Neural cell (in vitro differentiated cells): ENCODE results near the gene FOXN1. TPM values are rescaled to one million over a fixed set of nuclear protein-coding genes. Genes with fewer than 3 reads are reported as not detected.

Source experiments
- H2AFZ ChIP-seq: fragments of 200-600, 300-800 bp; sonication (generic), shearing (Covaris generic); 2 replicates; pipeline ENCODE4 v1.6.0; 2014; ENCODE audit warnings: low read depth, mild to moderate bottlenecking, antibody characterized with exemption, low read length, moderate library complexity
- H3F3A ChIP-seq: fragments of 200-600 bp; shearing (Covaris generic); 2 replicates; pipeline ENCODE4 v1.6.1; 2016; ENCODE audit warnings: mild to moderate bottlenecking, moderate library complexity, mixed read lengths, antibody characterized with exemption, low read length; ENCODE audit not compliant: insufficient read depth, poor library complexity, severe bottlenecking
- H3K27ac ChIP-seq: fragments of 200-600, 300-800 bp; sonication (generic), shearing (Covaris generic); 2 replicates; pipeline ENCODE4 v1.5.1; 2014; ENCODE audit warnings: mild to moderate bottlenecking, low read length, moderate library complexity
- H3K27me3 ChIP-seq: fragments of 300-800, 200-600 bp; sonication (generic), shearing (Covaris generic); 2 replicates; pipeline ENCODE4 v1.6.0; 2014; ENCODE audit warnings: mild to moderate bottlenecking, low read depth, low read length, moderate library complexity; ENCODE audit not compliant: insufficient read depth
- H3K36me3 ChIP-seq: fragments of 300-800, 200-600 bp; sonication (generic), shearing (Covaris generic); 2 replicates; pipeline ENCODE4 v1.5.1; 2014; ENCODE audit warnings: mild to moderate bottlenecking, antibody characterized with exemption, low read length, moderate library complexity; ENCODE audit not compliant: insufficient read depth
- H3K4me2 ChIP-seq: fragments of 300-800, 200-600 bp; sonication (generic), shearing (Covaris generic); 2 replicates; pipeline ENCODE4 v1.6.0; 2014; ENCODE audit warnings: mild to moderate bottlenecking, low read length
- H3K4me3 ChIP-seq: fragments of 300-800, 200-600 bp; sonication (generic), shearing (Covaris generic); 2 replicates; pipeline ENCODE4 v1.5.1; 2014; ENCODE audit warnings: mild to moderate bottlenecking, low read length, moderate library complexity
- H3K79me2 ChIP-seq: fragments of 200-600 bp; shearing (Covaris generic); replicated peaks from 2 replicates; pipeline ENCODE4 v1.6.0; 2014; ENCODE audit warnings: mild to moderate bottlenecking, low read length, moderate library complexity; ENCODE audit not compliant: insufficient read depth
- H3K9ac ChIP-seq: fragments of 300-800, 200-600 bp; sonication (generic), shearing (Covaris generic); 2 replicates; pipeline ENCODE4 v1.6.1; 2016; ENCODE audit warnings: mild to moderate bottlenecking, low read length, mixed read lengths
- H3K9me2 ChIP-seq: fragments of 200-600 bp; shearing (Covaris generic); 2 replicates; pipeline ENCODE4 v1.6.1; 2016; ENCODE audit warnings: mild to moderate bottlenecking, low read length, mixed read lengths; ENCODE audit not compliant: insufficient read depth
- H3K9me3 ChIP-seq: fragments of 200-600, 300-800 bp; sonication (generic), shearing (Covaris generic); 2 replicates; pipeline ENCODE4 v1.6.1; 2016; ENCODE audit warnings: mild to moderate bottlenecking, mixed run types, low read length, moderate library complexity, mixed read lengths
- H4K20me1 ChIP-seq: fragments of 200-600 bp; shearing (Covaris generic); 2 replicates; pipeline ENCODE4 v1.6.1; 2016; ENCODE audit warnings: mild to moderate bottlenecking, mixed run types; ENCODE audit not compliant: insufficient read depth
- EP300 ChIP-seq: fragments of 450-650 bp; conservative IDR thresholded peaks from 2 replicates; pipeline ENCODE4 v1.6.1; 2014; ENCODE audit warnings: antibody characterized with exemption, mild to moderate bottlenecking, moderate library complexity; ENCODE audit not compliant: poor library complexity, severe bottlenecking
- EZH2 ChIP-seq: fragments of 200-600, 300-800 bp; shearing (Covaris generic), sonication (generic); IDR thresholded peaks from 2 replicates; pipeline ENCODE4 v1.6.1; 2014; ENCODE audit warnings: antibody characterized with exemption, low read length, borderline replicate concordance, mild to moderate bottlenecking; ENCODE audit not compliant: insufficient read depth, poor library complexity, severe bottlenecking
- MXI1 ChIP-seq: fragments of 450-650 bp; conservative IDR thresholded peaks from 2 replicates; pipeline ENCODE4 v1.6.1; 2014; ENCODE audit warnings: antibody characterized with exemption, mild to moderate bottlenecking; ENCODE audit not compliant: poor library complexity, severe bottlenecking
- POLR2AphosphoS5 ChIP-seq: IDR thresholded peaks from 2 replicates; pipeline ENCODE4 v1.6.1; 2012
- RAD21 ChIP-seq: fragments of 450-650 bp; conservative IDR thresholded peaks from 2 replicates; pipeline ENCODE4 v1.6.1; 2014; ENCODE audit warnings: antibody characterized with exemption, mild to moderate bottlenecking, moderate library complexity
- SMC3 ChIP-seq: fragments of 450-650 bp; conservative IDR thresholded peaks from 2 replicates; pipeline ENCODE4 v1.6.1; 2014; ENCODE audit warnings: antibody characterized with exemption, mild to moderate bottlenecking, moderate library complexity; ENCODE audit not compliant: poor library complexity
- TAF1 ChIP-seq: IDR thresholded peaks from 2 replicates; pipeline ENCODE4 v1.6.1; 2012; ENCODE audit warnings: low read depth
- polyA plus RNA-seq: library from polyadenylated mRNA; depleted of rRNA; stranded (reverse); fragments of >200 nt; gene quantifications from 2 replicates; pipeline ENCODE4 v1.2.3, GENCODE V29; 2014
- TF ChIP-seq, protein P1 (sequence below): fragments of 450-650 bp; IDR thresholded peaks from 2 replicates; pipeline ENCODE4 v1.5.1; 2014; ENCODE audit warnings: antibody characterized with exemption, mild to moderate bottlenecking, moderate library complexity; ENCODE audit not compliant: poor library complexity, severe bottlenecking
- TF ChIP-seq, protein P2 (sequence below): IDR thresholded peaks from 2 replicates; pipeline ENCODE4 v1.6.1; 2012; ENCODE audit warnings: borderline replicate concordance

The FOXN1 gene
- polyA plus RNA-seq, 1 donor from 2014 or later: not detected

GRCh38 chr17:28472871-28473497 is 33.2 kb upstream of the FOXN1 start:
- no peaks in the 10 kb centered on the region for H3K27me3 ChIP-seq
- TF ChIP-seq, protein P1, sequence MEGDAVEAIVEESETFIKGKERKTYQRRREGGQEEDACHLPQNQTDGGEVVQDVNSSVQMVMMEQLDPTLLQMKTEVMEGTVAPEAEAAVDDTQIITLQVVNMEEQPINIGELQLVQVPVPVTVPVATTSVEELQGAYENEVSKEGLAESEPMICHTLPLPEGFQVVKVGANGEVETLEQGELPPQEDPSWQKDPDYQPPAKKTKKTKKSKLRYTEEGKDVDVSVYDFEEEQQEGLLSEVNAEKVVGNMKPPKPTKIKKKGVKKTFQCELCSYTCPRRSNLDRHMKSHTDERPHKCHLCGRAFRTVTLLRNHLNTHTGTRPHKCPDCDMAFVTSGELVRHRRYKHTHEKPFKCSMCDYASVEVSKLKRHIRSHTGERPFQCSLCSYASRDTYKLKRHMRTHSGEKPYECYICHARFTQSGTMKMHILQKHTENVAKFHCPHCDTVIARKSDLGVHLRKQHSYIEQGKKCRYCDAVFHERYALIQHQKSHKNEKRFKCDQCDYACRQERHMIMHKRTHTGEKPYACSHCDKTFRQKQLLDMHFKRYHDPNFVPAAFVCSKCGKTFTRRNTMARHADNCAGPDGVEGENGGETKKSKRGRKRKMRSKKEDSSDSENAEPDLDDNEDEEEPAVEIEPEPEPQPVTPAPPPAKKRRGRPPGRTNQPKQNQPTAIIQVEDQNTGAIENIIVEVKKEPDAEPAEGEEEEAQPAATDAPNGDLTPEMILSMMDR: no peak
- no peak for TF ChIP-seq EZH2
- no peak for TF ChIP-seq EP300
- TF ChIP-seq POLR2AphosphoS5: no peak
- TF ChIP-seq, protein P2, sequence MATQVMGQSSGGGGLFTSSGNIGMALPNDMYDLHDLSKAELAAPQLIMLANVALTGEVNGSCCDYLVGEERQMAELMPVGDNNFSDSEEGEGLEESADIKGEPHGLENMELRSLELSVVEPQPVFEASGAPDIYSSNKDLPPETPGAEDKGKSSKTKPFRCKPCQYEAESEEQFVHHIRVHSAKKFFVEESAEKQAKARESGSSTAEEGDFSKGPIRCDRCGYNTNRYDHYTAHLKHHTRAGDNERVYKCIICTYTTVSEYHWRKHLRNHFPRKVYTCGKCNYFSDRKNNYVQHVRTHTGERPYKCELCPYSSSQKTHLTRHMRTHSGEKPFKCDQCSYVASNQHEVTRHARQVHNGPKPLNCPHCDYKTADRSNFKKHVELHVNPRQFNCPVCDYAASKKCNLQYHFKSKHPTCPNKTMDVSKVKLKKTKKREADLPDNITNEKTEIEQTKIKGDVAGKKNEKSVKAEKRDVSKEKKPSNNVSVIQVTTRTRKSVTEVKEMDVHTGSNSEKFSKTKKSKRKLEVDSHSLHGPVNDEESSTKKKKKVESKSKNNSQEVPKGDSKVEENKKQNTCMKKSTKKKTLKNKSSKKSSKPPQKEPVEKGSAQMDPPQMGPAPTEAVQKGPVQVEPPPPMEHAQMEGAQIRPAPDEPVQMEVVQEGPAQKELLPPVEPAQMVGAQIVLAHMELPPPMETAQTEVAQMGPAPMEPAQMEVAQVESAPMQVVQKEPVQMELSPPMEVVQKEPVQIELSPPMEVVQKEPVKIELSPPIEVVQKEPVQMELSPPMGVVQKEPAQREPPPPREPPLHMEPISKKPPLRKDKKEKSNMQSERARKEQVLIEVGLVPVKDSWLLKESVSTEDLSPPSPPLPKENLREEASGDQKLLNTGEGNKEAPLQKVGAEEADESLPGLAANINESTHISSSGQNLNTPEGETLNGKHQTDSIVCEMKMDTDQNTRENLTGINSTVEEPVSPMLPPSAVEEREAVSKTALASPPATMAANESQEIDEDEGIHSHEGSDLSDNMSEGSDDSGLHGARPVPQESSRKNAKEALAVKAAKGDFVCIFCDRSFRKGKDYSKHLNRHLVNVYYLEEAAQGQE: no peak
- TF ChIP-seq SMC3: no peak
- TF ChIP-seq MXI1: no peak
- TF ChIP-seq RAD21: no peak
- no peak for TF ChIP-seq TAF1
- no peak overlapping the region for H3K9ac ChIP-seq
- H2AFZ ChIP-seq: no peak overlapping the region
- no peak overlapping the region for H3K27ac ChIP-seq
- H3K79me2 ChIP-seq: no peaks in the 10 kb centered on the region
- H4K20me1 ChIP-seq: no peaks in the 10 kb centered on the region
- H3K9me3 ChIP-seq: no peaks in the 10 kb centered on the region
- H3K36me3 ChIP-seq: no peaks in the 10 kb centered on the region
- no peaks in the 10 kb centered on the region for H3K9me2 ChIP-seq
- no peaks in the 10 kb centered on the region for H3F3A ChIP-seq
- H3K4me3 ChIP-seq: no peak overlapping the region
- H3K4me2 ChIP-seq: no peak overlapping the region

- H3K27me3 ChIP-seq: no peaks in the 10 kb centered on the region
- no peak within 1 kb of the TSS for H3K4me2 ChIP-seq
Observed at GRCh38 chr17:28473542-28473941, 32.6 kb upstream of the FOXN1 start, which contains the start of gene SLC13A2. Gene SLC13A2, plus strand, starts transcription at chr17:28473644. Its CDS starts 69 bp downstream, at chr17:28473713.

More at GRCh38 chr17:28473542-28473941, 32.6 kb upstream of the FOXN1 start, which contains the start of gene SLC13A2:
- H3K79me2 ChIP-seq: no peaks in the 10 kb centered on the region
- no peak within 1 kb of the TSS for H3K27ac ChIP-seq
- no peak within 1 kb of the TSS for H2AFZ ChIP-seq
- H3K4me3 ChIP-seq: no peak within 1 kb of the TSS
- no peaks in the 10 kb centered on the region for H4K20me1 ChIP-seq
- H3K36me3 ChIP-seq: no peaks in the 10 kb centered on the region
- H3F3A ChIP-seq: no peaks in the 10 kb centered on the region
- no peaks in the 10 kb centered on the region for H3K9me3 ChIP-seq
- no peaks in the 10 kb centered on the region for H3K9me2 ChIP-seq
- H3K9ac ChIP-seq: no peak within 1 kb of the TSS
- no peak for TF ChIP-seq SMC3
- no peak for TF ChIP-seq TAF1
- TF ChIP-seq RAD21: no peak
- TF ChIP-seq, protein P1: no peak
